ENCODE measurements around the gene SLC38A5.

SLC38A5 gene

DNA sequence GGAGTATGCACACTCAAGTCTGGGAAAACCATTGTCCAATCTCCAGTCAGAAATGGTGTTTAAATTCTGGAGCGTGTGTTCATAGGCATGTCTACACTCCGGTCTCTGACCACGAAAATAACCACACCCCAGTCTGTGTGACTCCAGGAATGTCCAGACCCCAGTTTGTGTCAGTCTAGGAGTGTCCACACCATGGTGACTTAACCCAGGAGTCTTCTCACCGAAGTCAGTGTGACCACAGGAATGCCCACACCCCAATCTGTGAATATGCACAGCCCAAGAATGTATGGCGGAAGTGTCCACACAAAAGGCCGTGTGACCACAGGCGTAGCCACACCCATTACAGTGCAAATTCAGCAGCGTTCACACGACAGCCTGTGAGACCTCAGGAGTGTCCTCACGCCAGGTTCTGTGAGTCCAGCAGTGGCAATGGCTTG lies 17.3 kb upstream of the SLC38A5 start:
- no peaks in the 10 kb centered on the region for H3K27me3 ChIP-seq (ENCODE audit: insufficient read depth, poor library complexity, severe bottlenecking)
- no peak overlapping the region for H3K27ac ChIP-seq (replicated peaks)
- TF ChIP-seq SPI1 (IDR thresholded peaks at IDR 0.05; ENCODE audit: borderline replicate concordance, low read depth) (no peak), POLR2AphosphoS5 (IDR thresholded peaks at IDR 0.05; ENCODE audit: low read depth) (0 out of 2 replicates have a peak, but pooled peaks have one; percentile 25)
- no peak overlapping the region for H3K4me3 ChIP-seq (replicated peaks; ENCODE audit: insufficient read depth, low read length)
- DNase-seq (ENCODE audit: low read depth in 1 of 2, low spot score in 1 of 2): no peak

DNA sequence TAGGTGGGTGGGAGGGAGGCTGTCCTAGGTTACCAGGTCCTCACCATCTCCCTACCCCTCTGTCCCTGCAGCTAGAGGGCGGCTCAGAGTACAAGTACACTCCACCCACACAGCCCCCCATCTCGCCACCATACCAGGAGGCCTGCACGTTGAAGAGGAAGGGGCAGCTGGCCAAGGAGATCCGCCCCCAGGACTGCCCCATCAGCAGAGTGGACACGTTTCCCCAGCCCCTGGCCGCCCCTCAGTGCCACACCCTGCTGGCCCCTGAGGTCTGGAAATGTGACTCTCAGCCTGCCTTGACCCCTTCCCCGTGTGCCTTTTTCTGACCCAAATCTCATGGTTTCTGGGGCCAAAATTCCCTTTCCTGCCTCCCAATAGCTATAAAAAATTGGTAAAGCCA lies 12.5 kb upstream of the SLC38A5 start:
- TF ChIP-seq, protein P1, sequence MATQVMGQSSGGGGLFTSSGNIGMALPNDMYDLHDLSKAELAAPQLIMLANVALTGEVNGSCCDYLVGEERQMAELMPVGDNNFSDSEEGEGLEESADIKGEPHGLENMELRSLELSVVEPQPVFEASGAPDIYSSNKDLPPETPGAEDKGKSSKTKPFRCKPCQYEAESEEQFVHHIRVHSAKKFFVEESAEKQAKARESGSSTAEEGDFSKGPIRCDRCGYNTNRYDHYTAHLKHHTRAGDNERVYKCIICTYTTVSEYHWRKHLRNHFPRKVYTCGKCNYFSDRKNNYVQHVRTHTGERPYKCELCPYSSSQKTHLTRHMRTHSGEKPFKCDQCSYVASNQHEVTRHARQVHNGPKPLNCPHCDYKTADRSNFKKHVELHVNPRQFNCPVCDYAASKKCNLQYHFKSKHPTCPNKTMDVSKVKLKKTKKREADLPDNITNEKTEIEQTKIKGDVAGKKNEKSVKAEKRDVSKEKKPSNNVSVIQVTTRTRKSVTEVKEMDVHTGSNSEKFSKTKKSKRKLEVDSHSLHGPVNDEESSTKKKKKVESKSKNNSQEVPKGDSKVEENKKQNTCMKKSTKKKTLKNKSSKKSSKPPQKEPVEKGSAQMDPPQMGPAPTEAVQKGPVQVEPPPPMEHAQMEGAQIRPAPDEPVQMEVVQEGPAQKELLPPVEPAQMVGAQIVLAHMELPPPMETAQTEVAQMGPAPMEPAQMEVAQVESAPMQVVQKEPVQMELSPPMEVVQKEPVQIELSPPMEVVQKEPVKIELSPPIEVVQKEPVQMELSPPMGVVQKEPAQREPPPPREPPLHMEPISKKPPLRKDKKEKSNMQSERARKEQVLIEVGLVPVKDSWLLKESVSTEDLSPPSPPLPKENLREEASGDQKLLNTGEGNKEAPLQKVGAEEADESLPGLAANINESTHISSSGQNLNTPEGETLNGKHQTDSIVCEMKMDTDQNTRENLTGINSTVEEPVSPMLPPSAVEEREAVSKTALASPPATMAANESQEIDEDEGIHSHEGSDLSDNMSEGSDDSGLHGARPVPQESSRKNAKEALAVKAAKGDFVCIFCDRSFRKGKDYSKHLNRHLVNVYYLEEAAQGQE (IDR thresholded peaks at IDR 0.05; ENCODE audit: insufficient replicate concordance, low read depth): no peak
- TF ChIP-seq, protein P2, sequence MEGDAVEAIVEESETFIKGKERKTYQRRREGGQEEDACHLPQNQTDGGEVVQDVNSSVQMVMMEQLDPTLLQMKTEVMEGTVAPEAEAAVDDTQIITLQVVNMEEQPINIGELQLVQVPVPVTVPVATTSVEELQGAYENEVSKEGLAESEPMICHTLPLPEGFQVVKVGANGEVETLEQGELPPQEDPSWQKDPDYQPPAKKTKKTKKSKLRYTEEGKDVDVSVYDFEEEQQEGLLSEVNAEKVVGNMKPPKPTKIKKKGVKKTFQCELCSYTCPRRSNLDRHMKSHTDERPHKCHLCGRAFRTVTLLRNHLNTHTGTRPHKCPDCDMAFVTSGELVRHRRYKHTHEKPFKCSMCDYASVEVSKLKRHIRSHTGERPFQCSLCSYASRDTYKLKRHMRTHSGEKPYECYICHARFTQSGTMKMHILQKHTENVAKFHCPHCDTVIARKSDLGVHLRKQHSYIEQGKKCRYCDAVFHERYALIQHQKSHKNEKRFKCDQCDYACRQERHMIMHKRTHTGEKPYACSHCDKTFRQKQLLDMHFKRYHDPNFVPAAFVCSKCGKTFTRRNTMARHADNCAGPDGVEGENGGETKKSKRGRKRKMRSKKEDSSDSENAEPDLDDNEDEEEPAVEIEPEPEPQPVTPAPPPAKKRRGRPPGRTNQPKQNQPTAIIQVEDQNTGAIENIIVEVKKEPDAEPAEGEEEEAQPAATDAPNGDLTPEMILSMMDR (IDR thresholded peaks at IDR 0.05; ENCODE audit: insufficient read depth, low read length): no peak
- TF ChIP-seq SPI1 (IDR thresholded peaks at IDR 0.05; ENCODE audit: borderline replicate concordance, low read depth) (no peak), POLR2AphosphoS5 (IDR thresholded peaks at IDR 0.05; ENCODE audit: low read depth) (no peak), GABPA (IDR thresholded peaks at IDR 0.05; ENCODE audit: low read depth) (no peak)
- no peaks in the 10 kb centered on the region for H3K27me3 ChIP-seq (ENCODE audit: insufficient read depth, poor library complexity, severe bottlenecking)
- no peak for DNase-seq (ENCODE audit: low read depth in 1 of 2, low spot score in 1 of 2)
- no peak overlapping the region for H3K4me3 ChIP-seq (replicated peaks; ENCODE audit: insufficient read depth, low read length)
- no peak overlapping the region for H3K27ac ChIP-seq (replicated peaks)

DNA sequence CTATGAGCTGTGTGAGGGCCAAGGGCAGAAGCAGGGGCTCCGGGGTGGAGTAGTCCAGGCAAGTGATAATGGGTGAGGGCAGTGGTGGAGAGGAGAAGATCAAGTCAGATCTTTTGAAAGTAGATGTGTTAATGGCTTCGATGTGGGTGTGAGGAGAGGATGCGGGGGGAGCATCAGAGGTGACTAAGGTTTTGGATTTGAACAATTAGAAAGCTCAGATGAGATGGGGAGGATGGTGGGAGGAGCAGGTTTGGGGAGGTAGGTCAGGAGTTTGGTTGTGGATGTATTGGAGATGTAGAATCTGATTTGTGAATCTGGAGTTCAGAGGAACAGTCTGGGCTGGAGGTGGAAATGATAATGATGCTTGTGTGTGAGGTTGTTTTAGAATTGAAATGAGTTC lies 10.5 kb upstream of the SLC38A5 start:
- no peaks in the 10 kb centered on the region for H3K27me3 ChIP-seq (ENCODE audit: insufficient read depth, poor library complexity, severe bottlenecking)
- TF ChIP-seq SPI1 (IDR thresholded peaks at IDR 0.05; ENCODE audit: borderline replicate concordance, low read depth) (no peak), GABPA (IDR thresholded peaks at IDR 0.05; ENCODE audit: low read depth) (no peak), POLR2AphosphoS5 (IDR thresholded peaks at IDR 0.05; ENCODE audit: low read depth) (no peak)
- TF ChIP-seq, protein P1 (IDR thresholded peaks at IDR 0.05; ENCODE audit: insufficient replicate concordance, low read depth): no peak
- no peak overlapping the region for H3K4me3 ChIP-seq (replicated peaks; ENCODE audit: insufficient read depth, low read length)
- DNase-seq (ENCODE audit: low read depth in 1 of 2, low spot score in 1 of 2): no peak
- H3K27ac ChIP-seq (replicated peaks): no peak overlapping the region

DNA sequence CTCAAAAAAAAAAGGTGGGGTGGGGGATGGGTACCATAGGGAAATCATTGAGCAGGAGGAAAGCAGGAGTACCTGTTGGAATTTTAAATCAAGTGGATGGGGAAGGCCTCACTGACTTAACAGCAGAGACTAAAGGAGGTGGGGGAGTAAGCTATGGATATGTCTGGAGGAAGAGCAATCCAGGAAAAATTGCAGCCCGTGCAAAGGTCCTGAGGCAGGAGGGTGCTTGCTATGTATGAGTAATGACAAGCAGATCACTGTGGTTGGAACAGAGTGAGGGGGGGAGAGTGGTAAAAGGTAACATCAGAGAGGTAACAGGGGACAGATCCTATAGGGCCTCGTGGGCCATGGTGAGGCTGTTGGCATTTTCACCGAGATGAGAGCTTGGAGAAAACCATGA lies 10.1 kb upstream of the SLC38A5 start:
- DNase-seq (ENCODE audit: low read depth in 1 of 2, low spot score in 1 of 2): no peak
- Histone ChIP-seq H3K27me3 (ENCODE audit: insufficient read depth, poor library complexity, severe bottlenecking) (no peaks in the 10 kb centered on the region), H3K27ac (replicated peaks) (no peak overlapping the region), H3K4me3 (replicated peaks; ENCODE audit: insufficient read depth, low read length) (no peak overlapping the region)
- TF ChIP-seq GABPA (IDR thresholded peaks at IDR 0.05; ENCODE audit: low read depth) (no peak), POLR2AphosphoS5 (IDR thresholded peaks at IDR 0.05; ENCODE audit: low read depth) (no peak), SPI1 (IDR thresholded peaks at IDR 0.05; ENCODE audit: borderline replicate concordance, low read depth) (no peak)
- TF ChIP-seq, protein P2 (IDR thresholded peaks at IDR 0.05; ENCODE audit: insufficient read depth, low read length): no peak
- TF ChIP-seq, protein P1 (IDR thresholded peaks at IDR 0.05; ENCODE audit: insufficient replicate concordance, low read depth): no peak
